Fibroblast of mammary gland (primary cell): ENCODE data around the gene ARL3.

Experiments
- DNase-seq: peaks from one replicate; pipeline ENCODE4 v3.0.0-alpha.2; 2010; ENCODE audit warnings: low read depth
- H3K4me3 ChIP-seq: 2 replicates; pipeline ENCODE4 v1.5.1; 2011; ENCODE audit warnings: low read depth, mild to moderate bottlenecking, low read length, moderate library complexity; ENCODE audit not compliant: control insufficient read depth
- CTCF ChIP-seq: conservative IDR thresholded peaks from 2 replicates; pipeline ENCODE4 v1.5.1; 2011; ENCODE audit warnings: low read depth, low read length, inconsistent platforms; ENCODE audit not compliant: control insufficient read depth, insufficient read depth

The ARL3 gene

GRCh38 chr10:102678068-102678400 lies 36.2 kb downstream of the ARL3 start:
- DNase-seq: no peak
- no peak for TF ChIP-seq CTCF
- no peak overlapping the region for H3K4me3 ChIP-seq

GRCh38 chr10:102677331-102678067 lies 36.7 kb downstream of the ARL3 start:
- DNase-seq: no peak
- no peak overlapping the region for H3K4me3 ChIP-seq
- no peak for TF ChIP-seq CTCF

- no peak for TF ChIP-seq CTCF
- no peak overlapping the region for H3K4me3 ChIP-seq
- no peak for DNase-seq
Observed at GRCh38 chr10:102676534-102677315, 37.5 kb downstream of the ARL3 start.

GRCh38 chr10:102675666-102676533 lies 38.3 kb downstream of the ARL3 start:
- TF ChIP-seq CTCF: no peak
- DNase-seq: peak; percentile 84
- no peak overlapping the region for H3K4me3 ChIP-seq

- no peak overlapping the region for H3K4me3 ChIP-seq
- no peak for DNase-seq
- no peak for TF ChIP-seq CTCF
Observed at GRCh38 chr10:102675011-102675665, 39.1 kb downstream of the ARL3 start.

GRCh38 chr10:102674566-102674965 lies 39.6 kb downstream of the ARL3 start:
- no peak for DNase-seq
- TF ChIP-seq CTCF: no peak

More at GRCh38 chr10:102674566-102674965, 39.6 kb downstream of the ARL3 start:
- H3K4me3 ChIP-seq: no peak overlapping the region
